ENCODE measurements around the gene PARP15.

- no peak for TF ChIP-seq CTCF (conservative IDR thresholded peaks at IDR 0.05 in 1 of 2, IDR thresholded peaks at IDR 0.05 in 1 of 2; ENCODE audit: low read depth in 1 of 2, low read length in 2 of 2)
- TF ChIP-seq EZH2 (IDR thresholded peaks at IDR 0.05; ENCODE audit: low read length, missing control alignments), result no peak
Observed at GRCh38 chr3:122640437-122640999, 63.1 kb downstream of the PARP15 start.
